ENCODE measurements around the gene LYAR.
A peak's percentile ranks its signal among the peaks of the same experiment; 100 is the strongest.
"Not testable (repeated sequence)": the region's sequence is repeated elsewhere in the genome, so short reads cannot be mapped to it uniquely, and the experiment has no call there.

The LYAR gene

DNA sequence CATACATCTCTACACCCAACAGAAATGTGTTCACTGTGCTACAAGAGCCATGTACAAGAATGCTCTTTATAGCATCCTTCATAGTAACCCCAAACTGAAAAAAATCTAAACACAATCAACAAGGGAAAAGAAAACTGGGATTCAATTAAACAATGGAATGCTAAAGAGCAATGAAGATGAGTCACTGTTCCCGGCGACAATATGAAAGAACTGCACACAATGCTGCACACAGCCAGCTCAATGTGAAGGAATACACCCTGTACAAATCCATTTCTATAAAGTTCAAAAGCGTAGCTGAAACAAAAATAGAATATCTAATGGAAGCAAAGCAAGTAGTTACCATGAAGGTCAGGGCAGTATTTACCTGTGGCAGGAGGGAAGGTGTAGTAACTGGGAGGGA lies 50.4 kb downstream of the LYAR start:
- peaks cover 43% of the 10 kb centered on the region for H3K36me3 ChIP-seq (ENCODE audit: control insufficient read depth, insufficient read depth, low read length)
- H3K4me1 ChIP-seq (ENCODE audit: control insufficient read depth, insufficient read depth, low read length); H3K27me3 ChIP-seq (ENCODE audit: control insufficient read depth, insufficient read depth, low read length); H3K9me3 ChIP-seq (ENCODE audit: control insufficient read depth, insufficient read depth, low read length); H3K4me3 ChIP-seq (ENCODE audit: low read depth, low read length); H3K27ac ChIP-seq (ENCODE audit: low read depth, low read length); H3K9ac ChIP-seq (ENCODE audit: low read depth, low read length): not testable (repeated sequence)

DNA sequence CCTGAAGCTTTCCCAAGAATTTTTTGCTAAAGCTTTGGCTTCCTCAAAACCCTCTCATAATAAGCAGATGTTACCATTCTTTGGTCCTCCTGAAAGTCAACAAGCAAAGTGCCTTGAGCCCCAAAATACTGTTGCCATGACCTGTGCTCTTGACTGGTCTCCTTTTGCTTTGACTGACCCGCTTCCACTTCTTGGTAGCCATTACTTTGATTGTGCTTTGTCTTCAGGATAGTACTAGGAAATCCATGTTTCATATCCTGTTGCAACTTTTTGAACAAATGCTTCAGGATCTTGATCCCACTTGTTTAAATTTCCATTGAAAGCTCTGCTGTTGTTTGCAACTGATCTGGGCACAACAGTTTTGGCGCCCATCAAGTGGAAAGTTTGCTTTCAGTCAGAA lies 56.3 kb downstream of the LYAR start:
- no peaks in the 10 kb centered on the region for H3K4me1 ChIP-seq (ENCODE audit: control insufficient read depth, insufficient read depth, low read length)
- H3K27ac ChIP-seq (ENCODE audit: low read depth, low read length), result no peak overlapping the region
- no peak overlapping the region for H3K4me3 ChIP-seq (ENCODE audit: low read depth, low read length)
- H3K36me3 ChIP-seq (ENCODE audit: control insufficient read depth, insufficient read depth, low read length), result 0 out of 2 replicates have a peak, but pooled peaks cover 4% of the 10 kb centered on the region
- no peaks in the 10 kb centered on the region; the same call in 1 of the 2 replicates for H3K9me3 ChIP-seq (ENCODE audit: control insufficient read depth, insufficient read depth, low read length)
- H3K9ac ChIP-seq (ENCODE audit: low read depth, low read length), result no peak overlapping the region
- H3K27me3 ChIP-seq (ENCODE audit: control insufficient read depth, insufficient read depth, low read length), result peaks cover 16% of the 10 kb centered on the region

DNA sequence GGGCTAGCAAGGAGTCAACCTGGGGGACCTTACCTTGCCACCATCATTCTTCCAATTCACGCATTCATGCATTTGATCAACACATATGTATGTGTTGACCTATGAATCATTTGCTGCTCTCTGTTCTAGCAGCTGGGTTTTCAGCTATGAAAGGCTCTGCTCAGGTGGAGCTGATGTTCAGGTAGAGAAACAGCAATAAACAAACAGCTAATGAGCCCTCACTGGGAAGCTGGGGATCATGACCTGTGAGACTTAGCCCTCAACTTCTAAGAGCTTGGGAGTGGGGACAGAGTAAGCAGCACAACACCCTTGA lies 61.6 kb downstream of the LYAR start:
- H3K27me3 ChIP-seq (ENCODE audit: control insufficient read depth, insufficient read depth, low read length), result peaks cover 62% of the 10 kb centered on the region
- H3K36me3 ChIP-seq (ENCODE audit: control insufficient read depth, insufficient read depth, low read length), result no peaks in the 10 kb centered on the region
- H3K9ac ChIP-seq (ENCODE audit: low read depth, low read length), result no peak overlapping the region

DNA sequence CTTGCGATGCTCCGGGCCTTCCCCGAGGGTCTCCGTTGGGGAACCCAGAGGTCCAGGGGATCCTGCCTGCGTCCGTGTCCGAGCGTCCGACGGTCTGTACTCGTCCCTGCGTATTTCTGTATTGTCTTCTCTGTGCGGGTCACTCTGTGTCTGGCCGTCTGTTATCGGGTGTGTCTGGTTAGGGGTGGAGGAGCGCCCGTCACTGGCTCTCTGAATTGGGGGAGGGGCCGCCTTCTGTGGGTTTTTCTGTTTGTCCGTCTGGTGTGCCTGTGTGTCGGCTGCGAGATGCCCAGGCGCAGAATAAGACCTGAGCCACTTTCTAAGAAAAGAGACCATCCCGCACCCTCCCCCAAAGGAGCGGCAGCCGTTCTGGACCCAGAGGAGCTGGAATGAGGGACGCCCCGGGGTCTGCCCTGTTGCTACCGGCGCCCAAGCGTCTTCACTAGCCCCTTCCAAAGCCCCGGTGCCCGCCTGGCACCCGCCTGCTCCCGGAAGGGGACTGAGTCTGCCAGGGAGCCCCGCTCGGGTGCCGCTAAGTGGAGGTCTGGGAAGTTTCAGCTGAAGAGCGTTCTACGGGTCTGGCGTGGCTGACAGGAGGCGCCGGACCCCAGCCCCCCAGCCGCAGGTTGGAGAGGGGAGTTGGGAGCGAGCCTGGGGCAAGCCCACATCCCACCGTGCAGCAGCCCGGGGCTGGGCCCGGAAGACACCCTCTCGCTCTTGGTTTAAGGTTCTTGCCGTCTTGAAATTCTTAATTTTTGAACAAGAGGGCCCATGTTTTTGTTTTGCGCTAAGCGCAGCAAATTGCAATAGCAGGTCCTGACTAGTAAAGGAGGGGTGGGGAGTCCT lies 62.2 kb downstream of the LYAR start:
- 0 out of 2 replicates have a peak, but pooled peaks cover 2% of the 10 kb centered on the region for H3K4me1 ChIP-seq (ENCODE audit: control insufficient read depth, insufficient read depth, low read length)
- H3K9ac ChIP-seq (ENCODE audit: low read depth, low read length), result no peak overlapping the region
- H3K36me3 ChIP-seq (ENCODE audit: control insufficient read depth, insufficient read depth, low read length), result no peaks in the 10 kb centered on the region
- H3K9me3 ChIP-seq (ENCODE audit: control insufficient read depth, insufficient read depth, low read length), result no peaks in the 10 kb centered on the region; the same call in 1 of the 2 replicates
- no peak overlapping the region for H3K27ac ChIP-seq (ENCODE audit: low read depth, low read length)
- H3K4me3 ChIP-seq (ENCODE audit: low read depth, low read length), result peak overlapping the region; percentile 32
- peaks cover 68% of the 10 kb centered on the region for H3K27me3 ChIP-seq (ENCODE audit: control insufficient read depth, insufficient read depth, low read length)

More for the DNA sequence above, 61.6 kb downstream of the LYAR start:
- Histone ChIP-seq H3K27ac (ENCODE audit: low read depth, low read length) (no peak overlapping the region), H3K9me3 (ENCODE audit: control insufficient read depth, insufficient read depth, low read length) (no peaks in the 10 kb centered on the region; the same call in 1 of the 2 replicates), H3K4me1 (ENCODE audit: control insufficient read depth, insufficient read depth, low read length) (0 out of 2 replicates have a peak, but pooled peaks cover 2% of the 10 kb centered on the region), H3K4me3 (ENCODE audit: low read depth, low read length) (no peak overlapping the region)

DNA sequence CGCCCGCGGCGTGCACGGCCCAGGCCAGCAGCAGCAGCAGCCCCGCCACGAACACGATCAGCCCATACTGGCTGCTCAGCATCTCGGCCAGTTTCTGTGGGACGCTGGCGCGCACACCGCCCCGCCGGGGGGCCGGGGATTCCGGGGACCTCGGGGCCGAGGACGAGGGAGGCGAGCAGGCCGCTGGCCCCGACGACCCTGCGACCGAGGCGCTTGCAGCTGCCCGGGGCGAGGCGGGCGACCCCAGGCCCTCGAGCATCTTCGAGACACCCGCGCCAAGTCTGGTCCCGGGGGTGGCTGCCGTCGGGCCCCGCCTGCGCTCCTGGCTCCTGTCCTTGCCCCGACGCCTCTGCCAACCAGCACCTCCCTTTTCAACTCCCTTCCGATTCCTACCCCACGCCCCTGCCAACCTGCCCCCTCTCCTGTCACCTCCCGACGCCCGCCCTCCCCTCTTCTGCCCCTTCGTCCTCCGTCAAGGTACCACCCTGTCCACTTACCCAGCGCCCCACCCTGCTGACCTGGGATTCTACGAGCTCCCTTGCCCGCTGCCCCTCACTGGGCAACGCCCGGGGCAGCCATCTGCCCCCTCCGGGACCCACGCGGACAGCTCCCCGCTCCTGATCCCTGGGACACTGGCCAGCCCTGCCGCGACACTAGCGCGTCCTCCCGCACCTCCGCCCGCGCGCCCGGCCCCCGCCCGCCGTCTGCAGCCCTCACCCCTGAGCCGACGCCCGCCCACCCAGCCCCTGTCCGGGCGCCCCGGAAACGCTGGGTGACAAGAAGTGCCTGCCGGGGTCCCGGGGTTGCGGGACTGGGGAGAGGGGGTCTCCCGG lies 63.1 kb downstream of the LYAR start, which contains the start of gene OTOP1:
TSS of gene OTOP1 (minus strand) at position 324 of the 833 bp plus-strand sequence. CDS start at position 259, 65 bp downstream.
- peaks cover 73% of the 10 kb centered on the region for H3K27me3 ChIP-seq (ENCODE audit: control insufficient read depth, insufficient read depth, low read length)

DNA sequence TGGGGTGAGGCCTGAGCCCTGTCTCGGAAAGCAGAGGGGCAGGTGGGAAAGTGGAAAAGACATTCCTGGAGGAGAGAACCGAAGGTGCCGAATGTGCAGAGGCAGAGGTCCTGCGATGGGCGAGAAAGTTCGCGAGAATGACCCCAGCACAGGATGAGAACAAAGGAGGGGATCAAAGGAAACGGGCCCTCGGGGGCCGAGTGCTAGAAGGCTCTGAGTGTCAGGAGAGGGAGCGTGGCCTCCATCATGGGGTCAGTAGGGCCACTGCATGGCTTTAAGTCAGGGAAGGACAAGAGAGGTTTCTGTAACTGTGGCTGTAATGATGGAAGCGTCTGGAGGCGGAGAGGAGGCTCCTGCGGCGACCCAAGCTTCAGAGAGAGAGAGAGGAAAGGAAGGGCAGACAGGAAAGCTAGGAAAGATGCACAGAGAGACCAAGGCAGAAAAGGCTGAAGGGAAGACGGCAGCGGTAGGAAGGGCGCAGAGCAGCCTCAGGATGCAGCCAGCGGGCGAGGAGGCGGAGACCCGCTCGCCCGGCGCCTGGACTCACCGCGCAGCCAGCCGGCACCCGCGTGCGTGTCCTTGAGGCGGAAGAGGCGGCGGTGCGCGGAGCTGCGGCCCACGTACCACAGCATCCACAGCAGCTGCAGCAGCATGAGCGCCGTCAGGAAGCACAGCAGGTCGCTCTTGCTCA lies 63.9 kb downstream of the LYAR start:
- Histone ChIP-seq H3K27me3 (ENCODE audit: control insufficient read depth, insufficient read depth, low read length) (peaks cover 73% of the 10 kb centered on the region), H3K4me3 (ENCODE audit: low read depth, low read length) (peak overlapping the region; percentile 44; the same call in 1 of the 2 replicates), H3K4me1 (ENCODE audit: control insufficient read depth, insufficient read depth, low read length) (0 out of 2 replicates have a peak, but pooled peaks cover 2% of the 10 kb centered on the region)

More for the DNA sequence above, 63.1 kb downstream of the LYAR start, which contains the start of gene OTOP1:
- Histone ChIP-seq H3K36me3 (ENCODE audit: control insufficient read depth, insufficient read depth, low read length) (no peaks in the 10 kb centered on the region), H3K4me1 (ENCODE audit: control insufficient read depth, insufficient read depth, low read length) (0 out of 2 replicates have a peak, but pooled peaks cover 2% of the 10 kb centered on the region), H3K27ac (ENCODE audit: low read depth, low read length) (no peak within 1 kb of the TSS), H3K9ac (ENCODE audit: low read depth, low read length) (no peak within 1 kb of the TSS), H3K4me3 (ENCODE audit: low read depth, low read length) (peak within 1 kb of the TSS; percentile 44), H3K9me3 (ENCODE audit: control insufficient read depth, insufficient read depth, low read length) (no peaks in the 10 kb centered on the region)

More for the DNA sequence above, 63.9 kb downstream of the LYAR start:
- no peak overlapping the region for H3K27ac ChIP-seq (ENCODE audit: low read depth, low read length)
- H3K9me3 ChIP-seq (ENCODE audit: control insufficient read depth, insufficient read depth, low read length), result no peaks in the 10 kb centered on the region
- no peak overlapping the region for H3K9ac ChIP-seq (ENCODE audit: low read depth, low read length)
- H3K36me3 ChIP-seq (ENCODE audit: control insufficient read depth, insufficient read depth, low read length), result no peaks in the 10 kb centered on the region

All from HUES48 (cell line).